K562 (cell line): Measurements from ENCODE around the gene HAUS5. TPM values are rescaled to one million over a fixed set of nuclear protein-coding genes. Genes with fewer than 3 reads are reported as not detected.

Experiments
- CBX3 ChIP-seq, 2 experiments: IDR thresholded peaks; 1 replicate in 1 of 2; 2 replicates in 1 of 2; pipeline ENCODE4 v1.6.1; 2012; ENCODE audit warnings: inconsistent platforms in 2 of 2, low read length in 2 of 2, borderline replicate concordance in 1 of 2, control low read depth in 1 of 2
- CEBPB ChIP-seq: fragments of 450-650 bp; IDR thresholded peaks from 2 replicates; pipeline ENCODE4 v1.6.1; 2016; ENCODE audit warnings: missing genetic modification characterization, missing compliant biosample characterization
- CREB3L1 ChIP-seq: fragments of 450-650 bp; IDR thresholded peaks from 2 replicates; pipeline ENCODE4 v1.6.1; 2014; ENCODE audit warnings: low read depth, mild to moderate bottlenecking, moderate library complexity, borderline replicate concordance
- FOXA3 ChIP-seq, 2 experiments: fragments of 450-650 bp in 1 of 2; sonication (generic) in 1 of 2; formaldehyde crosslinking; IDR thresholded peaks in 1 of 2; conservative IDR thresholded peaks in 1 of 2; 2 replicates each; pipeline versions ENCODE4 v1.4.0 to v1.8.0; 2020 to 2022; ENCODE audit warnings: mild to moderate bottlenecking in 2 of 2, missing genetic modification reagents in 1 of 2
- MAFF ChIP-seq: IDR thresholded peaks from 2 replicates; pipeline ENCODE4 v1.6.1; 2012; ENCODE audit warnings: low read length, improper control_type of control experiment
- NFIC ChIP-seq: fragments of 450-650 bp; IDR thresholded peaks from 2 replicates; pipeline ENCODE4 v1.6.1; 2017; ENCODE audit warnings: mild to moderate bottlenecking, inconsistent platforms
- TAF1 ChIP-seq: IDR thresholded peaks from 2 replicates; pipeline ENCODE4 v1.6.1; 2011; ENCODE audit warnings: mild to moderate bottlenecking, low read length, moderate library complexity; ENCODE audit not compliant: insufficient read depth, control insufficient read depth, severe bottlenecking; ENCODE audit errors: extremely low read depth
- TRIM24 ChIP-seq, 2 experiments: fragments of 450-650 bp; IDR thresholded peaks; 2 replicates each; pipeline ENCODE4 v1.6.1; 2016
- ZC3H8 ChIP-seq: fragments of 450-650 bp; IDR thresholded peaks from 2 replicates; pipeline ENCODE4 v1.6.1; 2017
- ZMIZ1 ChIP-seq, 2 experiments: fragments of 150-350 bp in 1 of 2; IDR thresholded peaks; 2 replicates each; pipeline ENCODE4 v1.6.1; 2012 to 2016; ENCODE audit warnings: low read depth in 2 of 2, low read length in 2 of 2, mild to moderate bottlenecking in 1 of 2, moderate library complexity in 1 of 2
- polyA plus RNA-seq, 8 experiments: library from polyadenylated mRNA; depleted of rRNA in 4 of 8; stranded (reverse) in 5 of 8; unstranded in 3 of 8; fragments of >200 nt; fragmentation: Nextera tagmentation in 2 of 8; fragmentation: Illumina TruSeq in 1 of 8; extraction: Ambion mirVana in 2 of 8; extraction: Trizol in 1 of 8; gene quantifications; 2 replicates each; pipeline versions ENCODE4 v1.2.1 to v1.2.3, GENCODE V29; 2011 to 2014; ENCODE audit warnings: inconsistent platforms in 1 of 8, missing spikeins in 1 of 8
- total RNA-seq, 7 experiments: library from RNA; depleted of rRNA in 6 of 7; stranded (reverse); fragments of >200 nt in 6 of 7; fragmentation: Illumina TruSeq in 2 of 7; extraction: Trizol in 2 of 7; gene quantifications; 2 replicates each; pipeline versions ENCODE4 v1.2.1 to v1.2.3, GENCODE V29; 2011 to 2021; ENCODE audit warnings: low replicate concordance in 1 of 7
- TF ChIP-seq, protein P1 (sequence below): fragments of 450-650 bp; IDR thresholded peaks from 2 replicates; pipeline ENCODE4 v1.6.1; 2016; ENCODE audit warnings: mild to moderate bottlenecking, moderate library complexity

The HAUS5 gene
- total and polyA plus RNA-seq, 9 of the 15 experiments (the other 6 are each of a cell fraction or from before 2014, with no cell fraction given) = 3.5 to 41.3 (median 14.2) TPM

GRCh38 chr19:35671818-35672217, 59.3 kb downstream of the HAUS5 start (continued):
- peak; percentile 20 for TF ChIP-seq TAF1
- TF ChIP-seq CREB3L1 = peak; percentile 46; the same call in 1 of the 2 replicates
- peak in 1 of 2 experiments; percentile 61; a peak in 1 of 3 replicates for TF ChIP-seq CBX3 (IDR thresholded peaks at IDR 0.05; ENCODE audit: borderline replicate concordance in 1 of 2, low read length in 2 of 2)
- TF ChIP-seq TRIM24 (IDR thresholded peaks at IDR 0.05) = peak; percentile 95 to 97
- TF ChIP-seq, protein P1, sequence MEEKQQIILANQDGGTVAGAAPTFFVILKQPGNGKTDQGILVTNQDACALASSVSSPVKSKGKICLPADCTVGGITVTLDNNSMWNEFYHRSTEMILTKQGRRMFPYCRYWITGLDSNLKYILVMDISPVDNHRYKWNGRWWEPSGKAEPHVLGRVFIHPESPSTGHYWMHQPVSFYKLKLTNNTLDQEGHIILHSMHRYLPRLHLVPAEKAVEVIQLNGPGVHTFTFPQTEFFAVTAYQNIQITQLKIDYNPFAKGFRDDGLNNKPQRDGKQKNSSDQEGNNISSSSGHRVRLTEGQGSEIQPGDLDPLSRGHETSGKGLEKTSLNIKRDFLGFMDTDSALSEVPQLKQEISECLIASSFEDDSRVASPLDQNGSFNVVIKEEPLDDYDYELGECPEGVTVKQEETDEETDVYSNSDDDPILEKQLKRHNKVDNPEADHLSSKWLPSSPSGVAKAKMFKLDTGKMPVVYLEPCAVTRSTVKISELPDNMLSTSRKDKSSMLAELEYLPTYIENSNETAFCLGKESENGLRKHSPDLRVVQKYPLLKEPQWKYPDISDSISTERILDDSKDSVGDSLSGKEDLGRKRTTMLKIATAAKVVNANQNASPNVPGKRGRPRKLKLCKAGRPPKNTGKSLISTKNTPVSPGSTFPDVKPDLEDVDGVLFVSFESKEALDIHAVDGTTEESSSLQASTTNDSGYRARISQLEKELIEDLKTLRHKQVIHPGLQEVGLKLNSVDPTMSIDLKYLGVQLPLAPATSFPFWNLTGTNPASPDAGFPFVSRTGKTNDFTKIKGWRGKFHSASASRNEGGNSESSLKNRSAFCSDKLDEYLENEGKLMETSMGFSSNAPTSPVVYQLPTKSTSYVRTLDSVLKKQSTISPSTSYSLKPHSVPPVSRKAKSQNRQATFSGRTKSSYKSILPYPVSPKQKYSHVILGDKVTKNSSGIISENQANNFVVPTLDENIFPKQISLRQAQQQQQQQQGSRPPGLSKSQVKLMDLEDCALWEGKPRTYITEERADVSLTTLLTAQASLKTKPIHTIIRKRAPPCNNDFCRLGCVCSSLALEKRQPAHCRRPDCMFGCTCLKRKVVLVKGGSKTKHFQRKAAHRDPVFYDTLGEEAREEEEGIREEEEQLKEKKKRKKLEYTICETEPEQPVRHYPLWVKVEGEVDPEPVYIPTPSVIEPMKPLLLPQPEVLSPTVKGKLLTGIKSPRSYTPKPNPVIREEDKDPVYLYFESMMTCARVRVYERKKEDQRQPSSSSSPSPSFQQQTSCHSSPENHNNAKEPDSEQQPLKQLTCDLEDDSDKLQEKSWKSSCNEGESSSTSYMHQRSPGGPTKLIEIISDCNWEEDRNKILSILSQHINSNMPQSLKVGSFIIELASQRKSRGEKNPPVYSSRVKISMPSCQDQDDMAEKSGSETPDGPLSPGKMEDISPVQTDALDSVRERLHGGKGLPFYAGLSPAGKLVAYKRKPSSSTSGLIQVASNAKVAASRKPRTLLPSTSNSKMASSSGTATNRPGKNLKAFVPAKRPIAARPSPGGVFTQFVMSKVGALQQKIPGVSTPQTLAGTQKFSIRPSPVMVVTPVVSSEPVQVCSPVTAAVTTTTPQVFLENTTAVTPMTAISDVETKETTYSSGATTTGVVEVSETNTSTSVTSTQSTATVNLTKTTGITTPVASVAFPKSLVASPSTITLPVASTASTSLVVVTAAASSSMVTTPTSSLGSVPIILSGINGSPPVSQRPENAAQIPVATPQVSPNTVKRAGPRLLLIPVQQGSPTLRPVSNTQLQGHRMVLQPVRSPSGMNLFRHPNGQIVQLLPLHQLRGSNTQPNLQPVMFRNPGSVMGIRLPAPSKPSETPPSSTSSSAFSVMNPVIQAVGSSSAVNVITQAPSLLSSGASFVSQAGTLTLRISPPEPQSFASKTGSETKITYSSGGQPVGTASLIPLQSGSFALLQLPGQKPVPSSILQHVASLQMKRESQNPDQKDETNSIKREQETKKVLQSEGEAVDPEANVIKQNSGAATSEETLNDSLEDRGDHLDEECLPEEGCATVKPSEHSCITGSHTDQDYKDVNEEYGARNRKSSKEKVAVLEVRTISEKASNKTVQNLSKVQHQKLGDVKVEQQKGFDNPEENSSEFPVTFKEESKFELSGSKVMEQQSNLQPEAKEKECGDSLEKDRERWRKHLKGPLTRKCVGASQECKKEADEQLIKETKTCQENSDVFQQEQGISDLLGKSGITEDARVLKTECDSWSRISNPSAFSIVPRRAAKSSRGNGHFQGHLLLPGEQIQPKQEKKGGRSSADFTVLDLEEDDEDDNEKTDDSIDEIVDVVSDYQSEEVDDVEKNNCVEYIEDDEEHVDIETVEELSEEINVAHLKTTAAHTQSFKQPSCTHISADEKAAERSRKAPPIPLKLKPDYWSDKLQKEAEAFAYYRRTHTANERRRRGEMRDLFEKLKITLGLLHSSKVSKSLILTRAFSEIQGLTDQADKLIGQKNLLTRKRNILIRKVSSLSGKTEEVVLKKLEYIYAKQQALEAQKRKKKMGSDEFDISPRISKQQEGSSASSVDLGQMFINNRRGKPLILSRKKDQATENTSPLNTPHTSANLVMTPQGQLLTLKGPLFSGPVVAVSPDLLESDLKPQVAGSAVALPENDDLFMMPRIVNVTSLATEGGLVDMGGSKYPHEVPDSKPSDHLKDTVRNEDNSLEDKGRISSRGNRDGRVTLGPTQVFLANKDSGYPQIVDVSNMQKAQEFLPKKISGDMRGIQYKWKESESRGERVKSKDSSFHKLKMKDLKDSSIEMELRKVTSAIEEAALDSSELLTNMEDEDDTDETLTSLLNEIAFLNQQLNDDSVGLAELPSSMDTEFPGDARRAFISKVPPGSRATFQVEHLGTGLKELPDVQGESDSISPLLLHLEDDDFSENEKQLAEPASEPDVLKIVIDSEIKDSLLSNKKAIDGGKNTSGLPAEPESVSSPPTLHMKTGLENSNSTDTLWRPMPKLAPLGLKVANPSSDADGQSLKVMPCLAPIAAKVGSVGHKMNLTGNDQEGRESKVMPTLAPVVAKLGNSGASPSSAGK = peak; percentile 68
- TF ChIP-seq ZC3H8 = no peak
- TF ChIP-seq ZMIZ1 (IDR thresholded peaks at IDR 0.05; ENCODE audit: low read depth in 2 of 2, low read length in 2 of 2) = peak in 1 of 2 experiments; percentile 84; a peak in 2 of 4 replicates
- TF ChIP-seq CEBPB (tag) = peak; percentile 99
- peak; percentile 86 for TF ChIP-seq NFIC
- TF ChIP-seq FOXA3 (CRISPR knock-in tag; conservative IDR thresholded peaks at IDR 0.05 in 1 of 2, IDR thresholded peaks at IDR 0.05 in 1 of 2) = peak; percentile 20 to 25; a peak in 1 of 4 replicates
- peak; percentile 77; the same call in 1 of the 2 replicates for TF ChIP-seq MAFF
